ENCODE data around the gene NUDT2. TPM values are rescaled to one million over a fixed set of nuclear protein-coding genes. Genes with fewer than 3 reads are reported as not detected.
A peak's percentile ranks its signal among the peaks of the same experiment; 100 is the strongest.

Gene NUDT2
- total RNA-seq, 1 experiment from 2014 or later = 17.8 TPM

GRCh38 chr9:34362614-34363214, 33.3 kb downstream of the NUDT2 start (continued):
- TF ChIP-seq FOXP4 (CRISPR knock-in tag; IDR thresholded peaks at IDR 0.05) (no peak), ZNF121 (CRISPR knock-in tag; IDR thresholded peaks at IDR 0.05) (no peak), CTCF (IDR thresholded peaks at IDR 0.05) (no peak), MYBL2 (CRISPR knock-in tag; IDR thresholded peaks at IDR 0.05) (no peak), SP1 (CRISPR knock-in tag; conservative IDR thresholded peaks at IDR 0.05) (no peak)
- TF ChIP-seq, protein P1, sequence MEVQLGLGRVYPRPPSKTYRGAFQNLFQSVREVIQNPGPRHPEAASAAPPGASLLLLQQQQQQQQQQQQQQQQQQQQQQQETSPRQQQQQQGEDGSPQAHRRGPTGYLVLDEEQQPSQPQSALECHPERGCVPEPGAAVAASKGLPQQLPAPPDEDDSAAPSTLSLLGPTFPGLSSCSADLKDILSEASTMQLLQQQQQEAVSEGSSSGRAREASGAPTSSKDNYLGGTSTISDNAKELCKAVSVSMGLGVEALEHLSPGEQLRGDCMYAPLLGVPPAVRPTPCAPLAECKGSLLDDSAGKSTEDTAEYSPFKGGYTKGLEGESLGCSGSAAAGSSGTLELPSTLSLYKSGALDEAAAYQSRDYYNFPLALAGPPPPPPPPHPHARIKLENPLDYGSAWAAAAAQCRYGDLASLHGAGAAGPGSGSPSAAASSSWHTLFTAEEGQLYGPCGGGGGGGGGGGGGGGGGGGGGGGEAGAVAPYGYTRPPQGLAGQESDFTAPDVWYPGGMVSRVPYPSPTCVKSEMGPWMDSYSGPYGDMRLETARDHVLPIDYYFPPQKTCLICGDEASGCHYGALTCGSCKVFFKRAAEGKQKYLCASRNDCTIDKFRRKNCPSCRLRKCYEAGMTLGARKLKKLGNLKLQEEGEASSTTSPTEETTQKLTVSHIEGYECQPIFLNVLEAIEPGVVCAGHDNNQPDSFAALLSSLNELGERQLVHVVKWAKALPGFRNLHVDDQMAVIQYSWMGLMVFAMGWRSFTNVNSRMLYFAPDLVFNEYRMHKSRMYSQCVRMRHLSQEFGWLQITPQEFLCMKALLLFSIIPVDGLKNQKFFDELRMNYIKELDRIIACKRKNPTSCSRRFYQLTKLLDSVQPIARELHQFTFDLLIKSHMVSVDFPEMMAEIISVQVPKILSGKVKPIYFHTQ (CRISPR knock-in tag; IDR thresholded peaks at IDR 0.05) = no peak

- H3K9me3 Mint-ChIP-seq = peaks cover 21% of the 10 kb centered on the region
- DNase-seq (ENCODE audit: low spot score) (peak; percentile 28), ATAC-seq (peak; percentile 87)
- H3K4me3 Mint-ChIP-seq = peak overlapping the region; percentile 50
- TF ChIP-seq ZMAT4 (CRISPR knock-in tag; IDR thresholded peaks at IDR 0.05) (no peak), PRDM15 (CRISPR knock-in tag; IDR thresholded peaks at IDR 0.05) (peak; percentile 64), FOXK1 (CRISPR knock-in tag; IDR thresholded peaks at IDR 0.05) (0 out of 2 replicates have a peak, but pooled peaks have one; percentile 32), SP1 (CRISPR knock-in tag; conservative IDR thresholded peaks at IDR 0.05) (no peak)
- TF ChIP-seq, protein P2, sequence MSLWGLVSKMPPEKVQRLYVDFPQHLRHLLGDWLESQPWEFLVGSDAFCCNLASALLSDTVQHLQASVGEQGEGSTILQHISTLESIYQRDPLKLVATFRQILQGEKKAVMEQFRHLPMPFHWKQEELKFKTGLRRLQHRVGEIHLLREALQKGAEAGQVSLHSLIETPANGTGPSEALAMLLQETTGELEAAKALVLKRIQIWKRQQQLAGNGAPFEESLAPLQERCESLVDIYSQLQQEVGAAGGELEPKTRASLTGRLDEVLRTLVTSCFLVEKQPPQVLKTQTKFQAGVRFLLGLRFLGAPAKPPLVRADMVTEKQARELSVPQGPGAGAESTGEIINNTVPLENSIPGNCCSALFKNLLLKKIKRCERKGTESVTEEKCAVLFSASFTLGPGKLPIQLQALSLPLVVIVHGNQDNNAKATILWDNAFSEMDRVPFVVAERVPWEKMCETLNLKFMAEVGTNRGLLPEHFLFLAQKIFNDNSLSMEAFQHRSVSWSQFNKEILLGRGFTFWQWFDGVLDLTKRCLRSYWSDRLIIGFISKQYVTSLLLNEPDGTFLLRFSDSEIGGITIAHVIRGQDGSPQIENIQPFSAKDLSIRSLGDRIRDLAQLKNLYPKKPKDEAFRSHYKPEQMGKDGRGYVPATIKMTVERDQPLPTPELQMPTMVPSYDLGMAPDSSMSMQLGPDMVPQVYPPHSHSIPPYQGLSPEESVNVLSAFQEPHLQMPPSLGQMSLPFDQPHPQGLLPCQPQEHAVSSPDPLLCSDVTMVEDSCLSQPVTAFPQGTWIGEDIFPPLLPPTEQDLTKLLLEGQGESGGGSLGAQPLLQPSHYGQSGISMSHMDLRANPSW (CRISPR knock-in tag; conservative IDR thresholded peaks at IDR 0.05; ENCODE audit: low read depth) = no peak
- TF ChIP-seq, protein P3, sequence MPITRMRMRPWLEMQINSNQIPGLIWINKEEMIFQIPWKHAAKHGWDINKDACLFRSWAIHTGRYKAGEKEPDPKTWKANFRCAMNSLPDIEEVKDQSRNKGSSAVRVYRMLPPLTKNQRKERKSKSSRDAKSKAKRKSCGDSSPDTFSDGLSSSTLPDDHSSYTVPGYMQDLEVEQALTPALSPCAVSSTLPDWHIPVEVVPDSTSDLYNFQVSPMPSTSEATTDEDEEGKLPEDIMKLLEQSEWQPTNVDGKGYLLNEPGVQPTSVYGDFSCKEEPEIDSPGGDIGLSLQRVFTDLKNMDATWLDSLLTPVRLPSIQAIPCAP (CRISPR knock-in tag; IDR thresholded peaks at IDR 0.05) = no peak
- TF ChIP-seq, protein P4, sequence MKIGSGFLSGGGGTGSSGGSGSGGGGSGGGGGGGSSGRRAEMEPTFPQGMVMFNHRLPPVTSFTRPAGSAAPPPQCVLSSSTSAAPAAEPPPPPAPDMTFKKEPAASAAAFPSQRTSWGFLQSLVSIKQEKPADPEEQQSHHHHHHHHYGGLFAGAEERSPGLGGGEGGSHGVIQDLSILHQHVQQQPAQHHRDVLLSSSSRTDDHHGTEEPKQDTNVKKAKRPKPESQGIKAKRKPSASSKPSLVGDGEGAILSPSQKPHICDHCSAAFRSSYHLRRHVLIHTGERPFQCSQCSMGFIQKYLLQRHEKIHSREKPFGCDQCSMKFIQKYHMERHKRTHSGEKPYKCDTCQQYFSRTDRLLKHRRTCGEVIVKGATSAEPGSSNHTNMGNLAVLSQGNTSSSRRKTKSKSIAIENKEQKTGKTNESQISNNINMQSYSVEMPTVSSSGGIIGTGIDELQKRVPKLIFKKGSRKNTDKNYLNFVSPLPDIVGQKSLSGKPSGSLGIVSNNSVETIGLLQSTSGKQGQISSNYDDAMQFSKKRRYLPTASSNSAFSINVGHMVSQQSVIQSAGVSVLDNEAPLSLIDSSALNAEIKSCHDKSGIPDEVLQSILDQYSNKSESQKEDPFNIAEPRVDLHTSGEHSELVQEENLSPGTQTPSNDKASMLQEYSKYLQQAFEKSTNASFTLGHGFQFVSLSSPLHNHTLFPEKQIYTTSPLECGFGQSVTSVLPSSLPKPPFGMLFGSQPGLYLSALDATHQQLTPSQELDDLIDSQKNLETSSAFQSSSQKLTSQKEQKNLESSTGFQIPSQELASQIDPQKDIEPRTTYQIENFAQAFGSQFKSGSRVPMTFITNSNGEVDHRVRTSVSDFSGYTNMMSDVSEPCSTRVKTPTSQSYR (CRISPR knock-in tag; IDR thresholded peaks at IDR 0.05) = 0 out of 2 replicates have a peak, but pooled peaks have one; percentile 5
- H3K4me1 Mint-ChIP-seq = peaks cover 27% of the 10 kb centered on the region
- no peaks in the 10 kb centered on the region for H3K27me3 Mint-ChIP-seq (ENCODE audit: low read depth)
- peak overlapping the region; percentile 24; the same call in 1 of the 2 replicates for H3K27ac Mint-ChIP-seq
- ChIA-PET CTCF (interaction anchor here (1.0 to 2.1 kb wide), 4 partner anchors 9 to 40 kb away, joined by 6 to 13 read pairs (median 9); no protein-coding TSS in a partner anchor), POLR2A (interaction anchor here (0.6 kb wide), 1 partner anchor 13 kb away, joined by 3 read pairs; the partner anchor contains the start of gene MYORG)
- H3K36me3 Mint-ChIP-seq = peaks cover 21% of the 10 kb centered on the region
Observed at GRCh38 chr9:34363619-34364351, 34.4 kb downstream of the NUDT2 start.

Measured in WTC11 (cell line).